Progenitor cell of endocrine pancreas (in vitro differentiated cells): ENCODE measurements around the gene TFF1. TPM values are rescaled to one million over a fixed set of nuclear protein-coding genes. Genes with fewer than 3 reads are reported as not detected.
A peak's percentile ranks its signal among the peaks of the same experiment; 100 is the strongest.

Source experiments
- DNase-seq: peaks from one replicate; pipeline ENCODE4 v3.0.0; 2021; ENCODE audit warnings: low spot score; ENCODE audit not compliant: unreplicated experiment
- H3K27ac Mint-ChIP-seq: 2 replicates; pipeline ENCODE4 v1.8.0; 2021; ENCODE audit warnings: mild to moderate bottlenecking, moderate library complexity, mixed read lengths
- H3K27me3 Mint-ChIP-seq: 2 replicates; pipeline ENCODE4 v1.8.0; 2021; ENCODE audit warnings: mixed read lengths
- H3K36me3 Mint-ChIP-seq: 2 replicates; pipeline ENCODE4 v1.8.0; 2022; ENCODE audit warnings: mixed read lengths; ENCODE audit not compliant: insufficient read depth
- H3K4me1 Mint-ChIP-seq: 2 replicates; pipeline ENCODE4 v1.8.0; 2021; ENCODE audit warnings: low read depth, mixed read lengths
- H3K4me3 Mint-ChIP-seq: 2 replicates; pipeline ENCODE4 v1.8.0; 2021; ENCODE audit warnings: low read depth, mild to moderate bottlenecking, moderate library complexity, mixed read lengths
- H3K9me3 Mint-ChIP-seq: 2 replicates; pipeline ENCODE4 v1.8.0; 2021; ENCODE audit warnings: low read depth, mixed read lengths
- CTCF ChIP-seq: fragments of 200-600 bp; sonication (generic); IDR thresholded peaks from one replicate; pipeline ENCODE4 v1.5.0; 2021; ENCODE audit warnings: antibody characterized with exemption, mild to moderate bottlenecking; ENCODE audit not compliant: unreplicated experiment
- total RNA-seq: library from RNA; stranded (reverse); gene quantifications from 2 replicates; pipeline ENCODE4 v1.2.1, GENCODE V29; 2021

TFF1 gene
- total RNA-seq, 1 donor from 2014 or later: 0.77 TPM

- no peak for DNase-seq
- H3K27ac Mint-ChIP-seq: no peak overlapping the region
- H3K27me3 Mint-ChIP-seq: no peaks in the 10 kb centered on the region
- H3K36me3 Mint-ChIP-seq: no peaks in the 10 kb centered on the region
- H3K4me1 Mint-ChIP-seq: peaks cover 50% of the 10 kb centered on the region
- no peak overlapping the region for H3K4me3 Mint-ChIP-seq
- TF ChIP-seq CTCF: no peak
- H3K9me3 Mint-ChIP-seq: peaks cover 3% of the 10 kb centered on the region
These were observed 27.2 kb upstream of the TFF1 start for GRCh38 chr21:42393443-42393950.

GRCh38 chr21:42392731-42393442, 26.6 kb upstream of the TFF1 start:
- H3K9me3 Mint-ChIP-seq: peaks cover 3% of the 10 kb centered on the region
- H3K27ac Mint-ChIP-seq: no peak overlapping the region
- no peak for DNase-seq
- TF ChIP-seq CTCF: no peak
- peaks cover 50% of the 10 kb centered on the region for H3K4me1 Mint-ChIP-seq
- H3K36me3 Mint-ChIP-seq: no peaks in the 10 kb centered on the region
- H3K4me3 Mint-ChIP-seq: no peak overlapping the region
- no peaks in the 10 kb centered on the region for H3K27me3 Mint-ChIP-seq

- no peak for TF ChIP-seq CTCF
- Mint-ChIP-seq H3K4me3 (no peak overlapping the region), H3K9me3 (peaks cover 3% of the 10 kb centered on the region), H3K36me3 (no peaks in the 10 kb centered on the region), H3K27ac (no peak overlapping the region), H3K27me3 (no peaks in the 10 kb centered on the region), H3K4me1 (peaks cover 62% of the 10 kb centered on the region)
- DNase-seq: no peak
These were observed 25.0 kb upstream of the TFF1 start for GRCh38 chr21:42391297-42391696.

DNA sequence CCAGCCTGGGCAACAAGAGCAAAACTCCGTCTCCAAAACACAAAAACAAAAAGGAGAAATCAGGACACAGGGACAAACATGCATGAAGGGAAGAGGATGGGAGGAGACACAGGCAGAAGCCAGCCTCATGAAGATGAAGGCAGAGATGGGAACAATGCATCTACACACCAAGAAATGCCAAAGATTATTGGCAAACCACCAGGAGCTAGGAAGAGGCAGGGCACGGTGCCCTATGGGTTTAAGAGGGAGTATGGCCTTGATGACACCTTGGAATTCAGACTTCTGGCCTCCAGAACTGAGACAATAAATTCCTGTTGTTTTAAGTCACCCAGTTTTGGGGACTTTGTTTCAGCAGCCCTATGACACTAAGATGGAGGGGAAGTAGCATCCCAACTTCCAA, 24.4 kb upstream of the TFF1 start:
- TF ChIP-seq CTCF: no peak
- Mint-ChIP-seq H3K36me3 (no peaks in the 10 kb centered on the region), H3K27ac (peak overlapping the region; percentile 99), H3K27me3 (no peaks in the 10 kb centered on the region), H3K4me3 (no peak overlapping the region), H3K9me3 (peaks cover 3% of the 10 kb centered on the region), H3K4me1 (peaks cover 63% of the 10 kb centered on the region)
- no peak for DNase-seq

- peaks cover 3% of the 10 kb centered on the region for H3K9me3 Mint-ChIP-seq
- TF ChIP-seq CTCF: no peak
These were observed 23.9 kb upstream of the TFF1 start for GRCh38 chr21:42390193-42390592.

More at GRCh38 chr21:42390193-42390592, 23.9 kb upstream of the TFF1 start:
- peaks cover 67% of the 10 kb centered on the region for H3K4me1 Mint-ChIP-seq
- H3K4me3 Mint-ChIP-seq: no peak overlapping the region
- no peaks in the 10 kb centered on the region for H3K36me3 Mint-ChIP-seq
- H3K27ac Mint-ChIP-seq: peak overlapping the region; percentile 99
- no peaks in the 10 kb centered on the region for H3K27me3 Mint-ChIP-seq
- no peak for DNase-seq
